Activated CD4-positive, alpha-beta T cell treated with anti-CD3 and anti-CD28 coated beads for 4 hours (primary cell): ENCODE data around the gene PNLIPRP2.

ENCODE experiments used
- DNase-seq, 2 donors: peaks; one replicate each; pipeline ENCODE4 v3.0.0-alpha.2; 2020

PNLIPRP2 gene

GRCh38 chr10:116620423-116621400 is at the start of gene PNLIPRP2:
Gene PNLIPRP2 (plus strand): TSS chr10:116620953.
- no peak for DNase-seq

GRCh38 chr10:116574797-116575196 is 46.0 kb upstream of the PNLIPRP2 start:
- DNase-seq: no peak

GRCh38 chr10:116587878-116588591 is 32.7 kb upstream of the PNLIPRP2 start:
- DNase-seq: no peak

GRCh38 chr10:116588995-116589394 is 31.8 kb upstream of the PNLIPRP2 start:
- DNase-seq: no peak

DNA sequence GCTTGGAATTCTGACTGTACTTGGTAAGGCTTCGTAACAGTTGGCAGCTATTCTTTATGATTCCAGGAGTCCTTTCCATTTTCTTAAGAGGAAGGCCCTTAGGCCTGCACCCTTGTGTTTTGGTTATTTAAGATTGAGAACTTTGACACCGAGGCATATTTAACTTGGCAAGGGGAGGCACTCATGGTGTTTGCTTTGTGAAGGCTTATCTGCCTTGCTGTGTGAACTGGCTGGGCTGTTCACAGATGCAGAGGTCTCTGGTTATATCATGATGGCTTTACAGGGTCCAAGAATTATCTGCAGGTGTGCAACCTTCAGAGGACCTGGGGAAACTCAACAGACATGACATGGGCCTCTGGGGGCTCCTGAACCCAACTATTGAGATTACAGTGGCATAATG is 30.8 kb upstream of the PNLIPRP2 start:
- DNase-seq: no peak

GRCh38 chr10:116590590-116591444 is 29.9 kb upstream of the PNLIPRP2 start, which contains the start of gene PNLIPRP1:
Gene PNLIPRP1 (plus strand): TSS chr10:116590959. CDS start chr10:116591130, 171 bp downstream.
- DNase-seq: no peak

GRCh38 chr10:116593139-116593740 is 27.5 kb upstream of the PNLIPRP2 start:
- DNase-seq: no peak

- no peak for DNase-seq
Observed at GRCh38 chr10:116594525-116595035, 26.2 kb upstream of the PNLIPRP2 start.

DNA sequence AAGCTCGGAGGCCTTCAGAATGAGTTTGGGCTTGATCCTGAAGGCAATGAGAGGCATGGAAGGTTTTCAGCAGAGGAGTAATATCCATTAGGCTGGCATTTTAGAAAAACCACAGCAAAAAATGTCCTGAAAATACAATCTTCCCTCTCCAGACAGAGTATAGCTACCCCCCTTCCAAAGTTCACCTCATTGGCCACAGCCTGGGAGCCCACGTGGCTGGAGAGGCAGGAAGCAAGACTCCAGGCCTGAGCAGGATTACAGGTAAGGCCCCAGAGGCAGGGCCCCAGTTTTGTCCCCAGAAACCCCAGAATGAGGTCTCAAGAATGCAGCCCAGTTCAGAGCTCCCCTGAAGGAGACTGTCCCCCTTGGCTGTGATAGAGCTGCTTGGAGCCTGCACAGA is 24.7 kb upstream of the PNLIPRP2 start:
- no peak for DNase-seq

- DNase-seq: no peak
Observed at GRCh38 chr10:116597543-116597942, 23.2 kb upstream of the PNLIPRP2 start.

DNA sequence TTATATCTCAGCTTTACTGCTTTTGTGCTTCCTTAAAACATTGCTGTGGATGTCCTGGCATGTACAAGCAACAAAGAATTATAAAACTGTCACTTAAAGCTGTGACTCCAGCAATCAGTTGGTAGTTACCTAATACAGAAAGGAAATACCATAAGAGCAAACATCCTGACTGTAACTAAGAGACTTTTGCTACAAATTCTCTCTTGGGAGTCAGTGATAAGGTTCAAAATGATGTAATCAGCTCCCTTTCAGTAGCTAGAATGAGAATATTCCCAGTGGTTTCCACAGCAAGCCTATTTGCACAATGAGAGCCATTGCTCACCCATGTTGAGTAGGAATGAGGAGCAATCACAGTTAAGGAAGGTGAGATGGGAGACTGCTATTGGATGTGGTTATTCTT is 22.4 kb upstream of the PNLIPRP2 start:
- DNase-seq: no peak

DNA sequence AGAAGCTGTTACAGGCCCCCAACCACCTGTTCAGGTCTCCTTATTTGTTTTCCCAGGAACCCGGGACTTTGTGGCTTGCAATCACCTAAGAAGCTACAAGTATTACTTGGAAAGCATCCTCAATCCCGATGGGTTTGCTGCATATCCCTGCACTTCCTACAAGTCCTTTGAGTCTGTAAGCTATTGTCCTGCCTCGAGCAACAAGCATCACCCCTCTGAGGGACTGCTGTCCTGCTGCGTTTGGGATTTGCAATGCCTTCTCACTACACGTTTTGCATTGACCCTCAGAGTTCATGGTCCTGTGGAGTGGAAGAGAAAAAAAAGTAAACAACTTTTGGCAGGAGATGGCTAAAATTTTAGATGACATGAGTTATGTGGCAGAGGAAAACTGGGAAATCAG is 20.8 kb upstream of the PNLIPRP2 start:
- no peak for DNase-seq

DNA sequence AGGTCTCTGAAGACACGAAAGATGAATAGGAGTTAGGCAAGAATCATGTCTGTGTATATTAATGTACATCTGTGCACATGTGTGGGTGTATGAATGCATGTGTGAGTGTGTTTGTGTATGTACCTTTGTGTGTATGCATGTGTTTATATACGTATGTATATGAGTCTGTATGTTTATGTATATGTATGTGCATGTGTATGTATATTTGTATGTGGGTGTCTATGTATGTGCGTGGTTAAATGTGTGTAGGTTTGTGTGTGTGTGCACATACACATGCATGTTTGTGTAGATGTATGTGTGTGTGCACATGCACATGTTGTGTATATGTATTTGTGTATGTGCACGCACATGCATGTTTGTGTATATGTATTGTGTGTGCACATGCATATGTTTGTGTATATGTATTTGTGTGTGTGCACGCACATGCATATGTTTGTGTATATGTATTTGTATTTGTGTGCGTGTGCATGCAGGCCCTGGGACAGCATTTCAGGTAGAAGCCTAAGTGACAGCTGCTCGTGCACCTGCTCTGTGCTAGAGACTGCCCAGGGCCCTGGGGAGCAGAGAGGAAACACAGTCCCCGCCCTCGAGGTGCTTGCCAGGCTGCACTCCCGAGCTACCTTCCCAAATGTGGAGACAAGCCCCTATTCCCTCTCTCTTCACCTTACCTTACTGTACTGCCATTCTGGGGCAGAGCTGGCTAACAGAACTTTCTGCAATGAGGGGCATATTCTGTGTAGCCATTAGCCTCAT is 17.9 kb upstream of the PNLIPRP2 start:
- no peak for DNase-seq

DNA sequence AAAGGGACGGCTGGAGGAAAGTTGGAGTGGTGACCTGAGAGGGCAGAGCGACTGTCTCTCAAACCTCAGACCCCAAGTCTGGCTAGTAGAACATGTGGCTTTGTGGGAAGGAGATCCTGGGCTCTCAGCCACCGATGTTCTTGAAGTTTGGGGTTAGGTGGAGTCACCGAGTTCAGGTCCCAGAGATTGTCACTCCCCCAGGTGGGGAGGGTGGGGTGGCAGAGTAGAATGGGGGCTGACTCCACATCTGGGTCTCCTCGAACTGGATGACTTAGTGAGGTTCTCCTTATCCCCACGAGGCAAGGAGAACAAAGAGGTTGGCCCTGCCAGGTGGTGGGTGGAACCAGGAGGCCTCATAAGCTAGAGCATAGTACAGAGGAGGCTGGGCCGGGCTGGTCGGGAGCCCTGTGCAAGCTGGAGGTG is 14.7 kb upstream of the PNLIPRP2 start:
- DNase-seq: no peak

DNA sequence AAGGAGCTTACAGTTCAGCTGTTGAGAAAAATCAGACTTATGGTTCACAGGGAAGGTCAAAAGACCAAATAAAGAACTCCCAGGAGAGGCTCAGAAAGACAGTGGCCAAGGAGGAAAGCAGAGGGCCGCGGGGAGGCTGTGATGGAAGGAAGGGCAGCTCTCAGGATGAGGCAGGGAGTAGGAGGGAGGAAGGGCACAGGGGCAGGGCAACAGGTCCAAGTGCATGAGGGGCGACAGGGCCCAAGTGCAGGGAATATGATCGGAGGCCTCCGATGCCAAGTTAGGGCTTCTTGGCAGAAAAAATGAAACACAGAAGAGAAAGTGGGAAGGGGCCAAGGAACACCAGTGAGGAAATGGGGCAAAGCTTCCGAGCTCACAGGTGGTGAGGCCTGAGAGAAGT is 13.4 kb upstream of the PNLIPRP2 start:
- no peak for DNase-seq

- no peak for DNase-seq
Observed at GRCh38 chr10:116608686-116609594, 11.8 kb upstream of the PNLIPRP2 start.

DNA sequence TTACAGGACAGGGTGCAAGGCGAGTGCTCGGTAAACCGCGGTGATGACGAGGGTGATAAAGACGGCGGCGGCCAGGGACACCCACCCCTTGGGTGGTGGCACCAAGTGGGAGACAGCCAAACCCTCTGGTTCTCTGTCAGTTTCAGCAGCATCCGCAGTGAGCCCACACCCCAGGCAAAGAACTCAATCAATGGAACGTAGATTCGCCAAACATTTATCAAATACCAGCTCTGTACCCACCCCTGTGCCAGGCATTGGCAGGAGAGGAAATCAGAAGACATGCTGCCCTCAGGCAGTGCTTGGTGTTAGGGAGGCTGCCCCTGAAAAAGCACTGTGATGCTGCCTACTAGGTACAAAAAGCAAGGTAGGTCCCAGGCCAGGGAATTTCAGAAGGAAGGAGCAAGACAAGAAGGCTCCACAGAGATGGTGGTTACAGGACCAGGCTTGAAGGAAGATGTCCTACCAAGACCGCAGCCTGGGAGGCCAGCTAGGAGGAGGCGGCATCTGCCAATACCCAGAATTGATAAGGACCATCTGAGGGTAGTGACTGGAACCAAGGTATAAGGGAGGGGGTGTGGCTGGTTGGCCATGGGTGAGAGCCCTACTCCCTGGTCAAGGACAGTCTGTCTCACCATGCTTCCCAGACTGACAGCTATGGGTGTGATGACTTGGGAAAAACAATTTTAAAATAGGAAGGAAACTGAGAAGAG is 10.2 kb upstream of the PNLIPRP2 start:
- no peak for DNase-seq

- DNase-seq: no peak
Observed at GRCh38 chr10:116611153-116611545, 9.6 kb upstream of the PNLIPRP2 start.

GRCh38 chr10:116612107-116612769 is 8.5 kb upstream of the PNLIPRP2 start:
- DNase-seq: no peak
